GM19463 (cell line): ENCODE measurements around the gene SNRNP25.

ENCODE experiments used
- ATAC-seq: cut with Tn5 transposase; IDR thresholded peaks from one replicate; pipeline ENCODE4 v1.9.1; 2021; ENCODE audit warnings: mild to moderate bottlenecking, moderate library complexity; ENCODE audit not compliant: unreplicated experiment

SNRNP25 gene

GRCh38 chr16:97822-98221, 44.2 kb downstream of the SNRNP25 start:
- ATAC-seq, result no peak

GRCh38 chr16:100989-101388, 47.4 kb downstream of the SNRNP25 start:
- ATAC-seq, result no peak

DNA sequence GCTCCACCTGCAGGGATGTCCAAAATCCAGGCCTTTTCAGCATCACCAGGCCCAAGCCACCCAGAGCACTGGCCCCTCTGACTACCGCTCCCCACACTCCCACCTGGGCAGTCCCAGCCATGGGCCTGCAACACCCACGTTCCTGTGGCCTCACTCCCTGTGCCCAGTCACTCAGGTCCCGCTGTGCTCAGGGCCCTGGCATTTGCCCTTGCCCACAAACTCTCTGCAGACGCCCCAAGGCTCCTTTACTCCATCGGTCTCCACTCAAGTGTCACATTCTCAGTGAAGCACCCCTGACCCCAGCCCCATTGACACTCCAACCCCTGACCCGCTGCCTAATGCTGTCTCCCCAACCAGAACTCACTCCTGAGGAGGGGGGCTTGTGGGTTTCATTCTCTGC, 48.0 kb downstream of the SNRNP25 start:
- no peak for ATAC-seq

DNA sequence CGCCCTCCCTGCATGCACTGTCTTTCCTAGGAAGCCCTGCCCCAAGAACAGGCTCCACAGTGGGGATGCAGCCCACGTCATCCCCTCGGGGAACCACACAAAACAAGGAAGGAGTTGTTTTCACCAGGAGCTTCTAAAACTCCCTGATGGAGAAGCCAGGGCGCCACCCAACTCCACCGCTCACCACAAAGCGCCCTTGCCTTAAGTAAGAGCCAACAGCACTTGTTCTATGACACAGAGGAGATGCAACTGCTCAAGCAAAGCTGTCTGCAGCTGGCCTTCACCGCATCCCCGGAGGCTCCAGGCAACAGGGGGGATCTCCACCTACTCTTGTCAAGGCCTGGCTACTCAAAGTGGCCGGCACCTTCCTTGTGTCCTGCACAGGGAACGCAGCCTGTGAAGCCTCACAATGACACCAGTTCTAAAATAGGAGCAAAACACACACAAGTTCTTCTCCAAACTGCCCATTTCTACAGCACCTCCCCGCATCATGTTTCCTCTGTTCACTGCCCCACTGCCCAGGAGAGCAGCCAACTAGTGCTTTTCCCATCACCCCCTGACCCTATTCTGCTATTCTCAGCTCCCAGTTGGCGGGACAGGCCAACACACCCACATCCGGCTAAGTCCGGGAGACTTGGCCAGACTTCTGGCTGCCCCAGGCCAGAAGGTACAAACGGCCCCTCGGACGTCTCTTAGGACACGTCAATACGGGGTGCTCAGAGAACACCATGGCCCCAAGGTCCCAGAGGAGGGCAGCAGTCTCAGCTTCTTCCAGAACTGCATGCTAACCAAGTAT, 48.6 kb downstream of the SNRNP25 start:
- no peak for ATAC-seq

- ATAC-seq, result no peak
These were observed 50.7 kb downstream of the SNRNP25 start for GRCh38 chr16:104355-104754.

GRCh38 chr16:104928-105327, 51.3 kb downstream of the SNRNP25 start:
- ATAC-seq, result no peak

DNA sequence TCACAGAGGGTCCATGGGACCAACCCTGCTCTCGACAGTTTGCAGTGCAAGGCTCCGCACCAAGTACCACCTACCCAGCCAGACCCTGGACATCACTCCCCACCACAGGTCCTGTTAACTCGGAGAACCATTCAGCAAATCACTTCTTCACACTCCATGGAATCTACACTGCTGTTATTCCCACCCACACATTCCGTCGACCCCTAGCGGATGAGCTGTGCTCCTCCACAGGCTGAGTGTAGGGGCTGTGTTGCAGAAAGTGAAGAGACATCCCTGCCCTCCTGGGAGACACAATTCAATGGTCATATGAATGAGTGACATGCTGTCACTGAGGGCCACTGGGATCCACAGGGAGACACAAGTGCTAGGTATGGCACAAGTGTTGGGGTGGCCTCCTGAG, 51.9 kb downstream of the SNRNP25 start:
- no peak for ATAC-seq

GRCh38 chr16:106623-107324, 53.1 kb downstream of the SNRNP25 start:
- ATAC-seq, result no peak
